ENCODE results near the gene RFC1.

Gene RFC1

GRCh38 chr4:39394706-39395105, 28.5 kb upstream of the RFC1 start:
- Histone ChIP-seq H3K36me3 (ENCODE audit: control insufficient read depth, low read length) (no peaks in the 10 kb centered on the region), H3K27me3 (ENCODE audit: control insufficient read depth, low read length) (no peaks in the 10 kb centered on the region), H3K79me2 (ENCODE audit: control insufficient read depth, low read length) (no peaks in the 10 kb centered on the region), H3K27ac (ENCODE audit: low read depth, low read length) (no peak overlapping the region), H4K20me1 (ENCODE audit: control insufficient read depth, insufficient read depth, low read depth, low read length) (no peaks in the 10 kb centered on the region), H3K9me2 (replicated peaks; ENCODE audit: control insufficient read depth, low read length) (no peaks in the 10 kb centered on the region), H3K4me1 (ENCODE audit: control insufficient read depth, low read length) (no peaks in the 10 kb centered on the region), H3K4me2 (ENCODE audit: low read length) (no peak overlapping the region), H3K9me3 (ENCODE audit: control insufficient read depth, insufficient read depth, low read length) (no peaks in the 10 kb centered on the region), H3K4me3 (ENCODE audit: low read length) (no peak overlapping the region), H3F3A (ENCODE audit: control insufficient read depth, insufficient read depth) (no peaks in the 10 kb centered on the region)
- TF ChIP-seq EZH2phosphoT487 (IDR thresholded peaks at IDR 0.05; ENCODE audit: borderline replicate concordance, low read length) = no peak
- no peak for TF ChIP-seq CTCF (IDR thresholded peaks at IDR 0.05; ENCODE audit: low read depth, low read length, poor library complexity, severe bottlenecking)

DNA sequence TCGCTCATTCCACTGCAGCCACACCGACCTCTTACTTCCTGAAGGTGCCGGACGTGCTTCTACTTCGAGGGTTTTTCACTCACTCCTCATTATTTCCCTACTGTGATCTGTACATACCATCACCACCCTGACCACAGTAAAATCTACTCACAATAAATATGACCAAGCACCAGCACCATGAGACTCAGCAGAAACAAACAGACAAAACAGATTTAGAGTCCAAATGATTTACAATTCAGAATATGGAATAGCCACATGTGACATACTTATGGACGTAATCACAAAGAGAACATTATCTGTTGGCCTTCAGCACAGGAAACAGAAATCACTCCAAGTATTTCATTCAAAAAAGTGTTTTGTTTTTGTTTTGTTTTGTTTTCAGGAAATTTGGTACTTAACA, 24.4 kb upstream of the RFC1 start:
- H3K9me3 ChIP-seq (ENCODE audit: control insufficient read depth, insufficient read depth, low read length) = no peaks in the 10 kb centered on the region
- TF ChIP-seq EZH2phosphoT487 (IDR thresholded peaks at IDR 0.05; ENCODE audit: borderline replicate concordance, low read length) (no peak), CTCF (IDR thresholded peaks at IDR 0.05; ENCODE audit: low read depth, low read length, poor library complexity, severe bottlenecking) (no peak)
- H3K36me3 ChIP-seq (ENCODE audit: control insufficient read depth, low read length) = no peaks in the 10 kb centered on the region
- H3K9me2 ChIP-seq (replicated peaks; ENCODE audit: control insufficient read depth, low read length) = no peaks in the 10 kb centered on the region
- H3K4me2 ChIP-seq (ENCODE audit: low read length) = no peak overlapping the region
- no peaks in the 10 kb centered on the region for H4K20me1 ChIP-seq (ENCODE audit: control insufficient read depth, insufficient read depth, low read depth, low read length)
- H3K4me3 ChIP-seq (ENCODE audit: low read length) = no peak overlapping the region
- no peaks in the 10 kb centered on the region for H3K27me3 ChIP-seq (ENCODE audit: control insufficient read depth, low read length)
- no peaks in the 10 kb centered on the region for H3K79me2 ChIP-seq (ENCODE audit: control insufficient read depth, low read length)
- no peaks in the 10 kb centered on the region for H3F3A ChIP-seq (ENCODE audit: control insufficient read depth, insufficient read depth)
- H3K27ac ChIP-seq (ENCODE audit: low read depth, low read length) = no peak overlapping the region
- no peaks in the 10 kb centered on the region for H3K4me1 ChIP-seq (ENCODE audit: control insufficient read depth, low read length)

- no peaks in the 10 kb centered on the region for H3F3A ChIP-seq (ENCODE audit: control insufficient read depth, insufficient read depth)
- no peaks in the 10 kb centered on the region for H3K36me3 ChIP-seq (ENCODE audit: control insufficient read depth, low read length)
- H3K79me2 ChIP-seq (ENCODE audit: control insufficient read depth, low read length) = no peaks in the 10 kb centered on the region
- H3K9me3 ChIP-seq (ENCODE audit: control insufficient read depth, insufficient read depth, low read length) = 0 out of 2 replicates have a peak, but pooled peaks cover 2% of the 10 kb centered on the region
- no peaks in the 10 kb centered on the region for H3K27me3 ChIP-seq (ENCODE audit: control insufficient read depth, low read length)
- H3K4me3 ChIP-seq (ENCODE audit: low read length) = no peak overlapping the region
- H3K9me2 ChIP-seq (replicated peaks; ENCODE audit: control insufficient read depth, low read length) = no peaks in the 10 kb centered on the region
- no peaks in the 10 kb centered on the region for H4K20me1 ChIP-seq (ENCODE audit: control insufficient read depth, insufficient read depth, low read depth, low read length)
- no peak overlapping the region for H3K27ac ChIP-seq (ENCODE audit: low read depth, low read length)
- no peak overlapping the region for H3K4me2 ChIP-seq (ENCODE audit: low read length)
- H3K4me1 ChIP-seq (ENCODE audit: control insufficient read depth, low read length) = no peaks in the 10 kb centered on the region
- no peak for TF ChIP-seq EZH2phosphoT487 (IDR thresholded peaks at IDR 0.05; ENCODE audit: borderline replicate concordance, low read length)
- TF ChIP-seq CTCF (IDR thresholded peaks at IDR 0.05; ENCODE audit: low read depth, low read length, poor library complexity, severe bottlenecking) = no peak
Observed at GRCh38 chr4:39384563-39384962, 18.4 kb upstream of the RFC1 start.

DNA sequence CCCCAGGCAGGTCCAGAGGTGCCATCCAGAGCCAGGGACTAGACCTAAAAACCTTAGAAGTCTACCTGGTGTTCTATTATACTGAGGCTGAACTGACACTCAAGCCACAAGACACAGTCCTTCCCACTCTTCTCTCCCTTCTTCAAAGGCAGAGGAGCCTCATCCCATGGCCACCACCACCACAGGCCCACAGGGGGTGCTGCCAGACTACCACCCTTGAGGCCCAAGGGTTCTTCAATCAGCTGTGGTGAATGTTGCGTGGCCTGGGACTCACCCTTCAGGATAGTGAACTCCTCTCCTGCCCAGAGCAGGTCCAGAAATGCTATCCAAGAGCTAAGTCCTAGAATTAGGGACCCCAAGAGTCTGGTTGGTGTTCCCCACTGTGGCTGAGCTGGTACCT, 17.5 kb upstream of the RFC1 start:
- no peak overlapping the region for H3K4me2 ChIP-seq (ENCODE audit: low read length)
- H3K9me3 ChIP-seq (ENCODE audit: control insufficient read depth, insufficient read depth, low read length) = 0 out of 2 replicates have a peak, but pooled peaks cover 2% of the 10 kb centered on the region
- no peaks in the 10 kb centered on the region for H4K20me1 ChIP-seq (ENCODE audit: control insufficient read depth, insufficient read depth, low read depth, low read length)
- H3K4me1 ChIP-seq (ENCODE audit: control insufficient read depth, low read length) = no peaks in the 10 kb centered on the region
- no peaks in the 10 kb centered on the region for H3K79me2 ChIP-seq (ENCODE audit: control insufficient read depth, low read length)
- no peaks in the 10 kb centered on the region for H3K27me3 ChIP-seq (ENCODE audit: control insufficient read depth, low read length)
- no peaks in the 10 kb centered on the region for H3F3A ChIP-seq (ENCODE audit: control insufficient read depth, insufficient read depth)
- no peaks in the 10 kb centered on the region for H3K9me2 ChIP-seq (replicated peaks; ENCODE audit: control insufficient read depth, low read length)
- no peak overlapping the region for H3K4me3 ChIP-seq (ENCODE audit: low read length)
- TF ChIP-seq EZH2phosphoT487 (IDR thresholded peaks at IDR 0.05; ENCODE audit: borderline replicate concordance, low read length) = no peak
- H3K27ac ChIP-seq (ENCODE audit: low read depth, low read length) = no peak overlapping the region
- no peaks in the 10 kb centered on the region for H3K36me3 ChIP-seq (ENCODE audit: control insufficient read depth, low read length)
